GM10266 (cell line): ENCODE results near the gene PNPLA8.

Experiments used
- DNase-seq: peaks from one replicate; pipeline ENCODE4 v3.0.0; 2012; ENCODE audit errors: extremely low spot score
- CTCF ChIP-seq: IDR thresholded peaks from 2 replicates; pipeline ENCODE4 v1.5.1; 2012; ENCODE audit warnings: mild to moderate bottlenecking, low read depth; ENCODE audit not compliant: control insufficient read depth, insufficient read depth; ENCODE audit errors: missing control alignments

Gene PNPLA8

DNA sequence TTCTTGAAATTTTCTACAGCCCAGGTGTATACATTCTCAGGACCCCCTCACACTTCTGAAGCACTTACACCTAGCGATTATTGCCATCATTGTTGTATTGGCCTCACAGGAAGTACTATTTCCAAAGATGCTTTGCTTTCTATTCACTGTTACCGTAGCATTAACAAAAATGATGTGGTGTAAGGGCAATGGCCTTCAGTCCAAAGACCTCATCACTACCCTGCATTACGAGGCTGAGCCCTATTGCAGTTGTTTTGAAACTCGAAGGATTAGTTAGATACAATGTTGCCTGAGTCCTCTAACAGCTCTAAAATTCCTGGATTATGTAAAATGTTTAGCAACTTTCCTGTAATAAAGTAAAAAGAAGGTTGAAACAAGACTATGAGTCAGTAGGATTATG, 72.6 kb downstream of the PNPLA8 start:
- no peak for DNase-seq
- no peak for TF ChIP-seq CTCF

- DNase-seq, result peak; percentile 44
- TF ChIP-seq CTCF, result peak; percentile 46
Observed at GRCh38 chr7:108452707-108453106, 73.2 kb downstream of the PNPLA8 start.

DNA sequence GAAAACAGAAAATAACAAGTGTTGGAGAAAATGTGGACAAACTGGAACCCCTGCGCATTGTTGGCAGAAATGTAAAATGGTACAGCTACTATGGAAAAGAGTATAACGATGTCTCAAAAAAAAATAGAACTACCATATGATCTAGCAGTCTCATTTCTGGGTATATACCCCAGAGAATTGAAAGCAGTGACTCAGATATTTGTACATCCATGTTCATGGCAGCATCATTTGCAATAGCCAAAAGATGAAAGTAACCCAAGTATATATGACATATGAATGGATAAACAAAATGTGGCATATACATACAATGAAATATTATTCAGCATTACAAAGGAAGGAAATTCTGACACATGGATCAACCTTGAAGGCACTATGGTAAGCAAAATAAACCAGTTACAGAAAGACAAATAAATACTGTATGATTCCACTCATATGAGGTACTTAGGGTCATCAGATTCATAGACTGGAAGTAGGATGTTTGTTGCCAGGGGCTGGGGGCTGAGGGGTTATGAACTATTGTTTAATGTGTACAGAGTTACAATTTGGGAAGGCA, 74.6 kb downstream of the PNPLA8 start:
- no peak for DNase-seq
- TF ChIP-seq CTCF, result no peak

DNA sequence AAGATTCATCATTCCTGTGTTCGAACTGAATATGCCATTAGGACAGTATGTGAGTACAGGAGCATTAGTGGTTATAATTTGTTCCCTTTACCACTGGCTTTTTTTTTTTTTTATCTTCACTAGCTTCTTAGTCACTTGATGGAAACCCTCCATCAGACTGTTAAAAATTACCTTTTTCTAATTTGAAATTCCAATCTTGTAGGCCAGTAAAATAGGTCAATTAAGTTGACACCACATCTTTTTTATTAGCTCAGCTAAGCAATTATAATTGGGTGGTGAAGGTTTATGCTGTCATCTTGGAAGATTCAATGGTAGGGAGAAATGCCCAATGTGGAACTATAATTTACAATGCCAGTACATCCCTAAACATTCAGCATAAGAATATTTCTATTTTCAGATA, 75.8 kb downstream of the PNPLA8 start:
- DNase-seq, result no peak
- no peak for TF ChIP-seq CTCF

DNA sequence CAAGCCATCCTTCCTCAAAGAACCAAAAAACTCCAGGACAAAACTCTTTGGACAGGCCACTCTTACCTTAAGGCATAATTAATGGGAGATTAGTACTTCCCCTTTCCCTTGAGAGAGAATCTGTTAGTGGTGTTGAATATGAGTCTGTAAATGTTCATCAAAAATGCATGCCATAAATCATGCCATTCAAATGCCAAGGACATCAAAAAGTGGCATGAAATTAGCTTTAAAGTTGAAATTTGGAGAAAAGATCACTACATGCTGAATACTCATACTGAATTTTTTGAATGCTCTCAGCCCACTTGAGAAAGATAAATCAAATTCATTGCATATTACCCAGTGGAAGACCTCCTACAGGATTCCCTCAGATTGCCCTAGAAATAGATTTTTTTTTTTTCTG, 76.4 kb downstream of the PNPLA8 start:
- no peak for TF ChIP-seq CTCF
- DNase-seq, result no peak

DNA sequence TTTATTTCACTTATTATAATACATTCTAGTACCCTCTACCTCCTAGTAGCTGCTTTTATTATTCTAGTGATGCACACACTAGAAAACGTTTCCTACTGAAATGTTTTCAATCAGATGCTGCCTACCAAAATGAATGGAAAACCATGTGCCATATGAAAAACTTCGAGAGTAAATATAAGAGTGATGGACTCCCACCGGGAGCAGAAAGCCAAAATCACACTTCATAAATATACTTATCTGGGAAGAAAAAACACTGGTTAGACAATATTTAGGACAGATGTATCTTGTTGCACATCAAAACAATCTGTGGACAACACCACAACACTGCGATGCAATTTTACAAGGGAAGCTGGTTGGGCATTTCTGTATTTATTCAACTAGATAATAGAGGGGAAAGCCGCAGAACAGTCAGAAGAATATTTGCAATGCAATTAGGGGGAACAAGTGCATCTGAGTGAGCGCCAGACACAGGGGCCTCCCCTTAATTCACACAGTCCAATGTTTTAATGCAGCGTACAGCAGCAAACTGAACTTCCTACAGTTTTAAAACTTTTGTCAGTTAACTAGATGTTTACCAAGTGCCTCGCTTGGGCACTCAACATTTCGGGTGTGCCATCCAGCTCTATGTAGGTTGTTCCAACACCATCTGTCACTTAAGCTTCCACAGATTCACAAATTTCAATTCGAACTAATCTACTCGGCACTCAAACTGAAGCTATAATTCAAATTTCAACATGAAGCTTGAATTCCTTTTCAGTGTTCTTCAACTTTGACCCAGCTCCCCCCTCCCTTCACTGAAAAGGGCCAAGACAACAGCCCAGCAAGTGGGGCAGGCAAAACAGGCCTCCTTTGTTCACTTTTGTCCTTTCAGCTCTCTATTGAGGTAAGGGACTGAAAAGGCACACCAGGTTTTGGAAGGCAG, 77.1 kb downstream of the PNPLA8 start:
- peak; percentile 51 for DNase-seq
- no peak for TF ChIP-seq CTCF

- no peak for DNase-seq
- TF ChIP-seq CTCF, result no peak
Observed at GRCh38 chr7:108442039-108442568, 83.8 kb downstream of the PNPLA8 start.
